GM15510 (cell line): ENCODE measurements around the gene MYOM1.

Experiments
- POLR2A ChIP-seq: IDR thresholded peaks from 3 replicates; pipeline ENCODE4 v1.6.1; 2011; ENCODE audit warnings: borderline replicate concordance; ENCODE audit not compliant: insufficient read length; ENCODE audit errors: extremely low read depth

Gene MYOM1

GRCh38 chr18:3048121-3048520 is 171.6 kb downstream of the MYOM1 start:
- TF ChIP-seq POLR2A: no peak

DNA sequence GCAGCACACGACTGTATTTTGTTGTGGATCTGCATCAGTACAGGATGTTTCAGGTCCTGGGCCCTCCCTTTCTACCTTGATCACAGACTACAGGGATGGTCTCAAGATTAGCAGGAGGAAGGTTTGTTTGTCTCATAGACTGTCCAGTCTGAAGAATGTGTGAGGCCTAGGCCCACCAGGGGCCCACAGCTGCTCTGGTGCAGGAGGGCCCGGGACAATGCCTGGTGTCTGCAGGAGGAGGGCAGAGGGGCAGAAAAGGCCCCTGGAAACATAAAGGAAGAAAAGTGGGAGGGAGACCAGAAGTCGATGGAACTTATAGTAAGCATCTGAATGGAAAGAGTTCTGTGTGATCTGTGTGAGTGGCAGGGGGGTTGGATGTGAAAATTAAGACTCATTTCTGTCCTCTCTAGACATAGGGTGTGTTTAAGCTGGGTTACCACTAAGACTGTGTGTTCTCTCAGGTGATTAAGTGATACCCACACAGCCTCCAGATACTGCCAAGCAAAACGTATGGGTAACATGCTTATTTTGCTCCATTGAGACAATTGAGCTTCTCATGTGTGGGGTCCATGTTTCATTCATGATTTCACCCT is 173.5 kb downstream of the MYOM1 start:
- TF ChIP-seq POLR2A: no peak

DNA sequence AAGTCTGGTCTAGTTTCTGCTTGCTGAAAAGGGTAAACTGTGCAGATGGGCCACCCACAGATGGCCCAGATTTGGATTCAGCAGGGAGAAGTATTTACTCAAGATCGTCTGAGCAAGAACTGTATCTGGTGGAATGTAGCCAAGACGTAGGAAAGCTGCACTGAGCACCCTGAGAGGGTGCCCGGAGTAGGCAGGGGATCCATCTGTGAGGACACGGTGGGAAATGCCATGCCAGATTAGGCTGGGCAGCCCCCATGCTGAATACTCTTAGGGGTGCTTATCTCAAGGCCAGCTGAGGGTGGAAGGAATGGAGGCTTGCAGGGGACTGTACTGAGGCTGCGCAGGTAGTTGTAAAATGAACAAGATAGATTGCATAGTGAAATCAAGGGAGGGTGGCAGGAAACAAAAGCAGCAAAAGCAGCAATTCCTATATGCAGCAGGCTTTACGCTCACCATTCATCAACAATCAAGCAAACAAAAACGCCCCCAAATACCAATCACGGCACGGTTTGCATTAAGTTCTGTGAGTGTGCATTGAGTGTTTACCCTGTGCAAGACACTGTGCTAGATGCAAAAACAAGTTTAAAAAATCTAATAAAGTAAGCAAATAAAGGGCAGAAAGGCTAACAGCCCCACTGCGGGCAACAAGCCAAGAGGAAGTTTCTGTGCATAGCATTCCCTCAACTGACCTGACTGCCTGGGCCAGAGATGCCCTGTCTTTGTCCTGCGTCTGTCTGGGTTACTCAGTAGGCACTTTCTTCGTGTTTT is 174.7 kb downstream of the MYOM1 start:
- TF ChIP-seq POLR2A: no peak

DNA sequence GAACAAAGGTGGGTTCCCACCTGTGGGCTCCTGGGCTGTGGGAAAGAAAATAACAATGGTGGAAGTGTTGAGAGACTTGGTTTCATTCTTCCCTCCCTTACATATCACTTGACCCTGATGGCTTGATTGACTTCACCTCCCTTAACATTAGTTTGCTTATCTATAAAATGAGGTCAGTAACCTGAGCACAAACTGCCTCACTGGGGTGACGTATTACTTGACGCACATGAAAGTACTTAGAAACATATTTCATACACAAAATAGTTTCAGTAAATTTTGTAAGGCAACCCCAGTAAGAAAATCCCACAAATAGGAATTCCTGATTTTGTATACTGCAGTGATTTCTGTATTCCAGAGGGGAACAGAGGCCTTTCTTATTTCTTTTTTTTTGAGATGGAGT is 177.4 kb downstream of the MYOM1 start:
- TF ChIP-seq POLR2A: no peak

GRCh38 chr18:3041843-3042242 is 177.9 kb downstream of the MYOM1 start:
- TF ChIP-seq POLR2A: no peak

GRCh38 chr18:3040881-3041280 is 178.9 kb downstream of the MYOM1 start:
- TF ChIP-seq POLR2A: no peak

DNA sequence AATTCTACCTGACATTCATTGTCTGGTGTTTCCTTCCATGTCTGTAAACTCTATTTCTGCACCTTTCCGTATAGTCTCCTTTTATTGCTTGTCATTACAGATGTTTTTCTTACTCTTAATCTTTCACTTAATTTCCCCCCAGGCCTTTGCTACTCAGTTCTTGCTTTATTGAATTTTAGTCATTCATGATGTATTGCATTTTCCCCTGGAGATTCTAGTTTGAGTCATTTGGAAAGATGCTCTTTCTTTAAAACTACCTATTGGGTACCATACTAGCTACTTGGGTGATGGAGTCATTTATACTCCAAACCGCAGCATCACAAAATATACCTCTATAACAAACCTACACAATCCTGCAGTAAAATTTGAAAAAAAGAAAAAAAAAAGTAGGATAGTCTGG is 179.6 kb downstream of the MYOM1 start:
- TF ChIP-seq POLR2A: no peak

GRCh38 chr18:3037423-3037915 is 182.3 kb downstream of the MYOM1 start:
- no peak for TF ChIP-seq POLR2A

DNA sequence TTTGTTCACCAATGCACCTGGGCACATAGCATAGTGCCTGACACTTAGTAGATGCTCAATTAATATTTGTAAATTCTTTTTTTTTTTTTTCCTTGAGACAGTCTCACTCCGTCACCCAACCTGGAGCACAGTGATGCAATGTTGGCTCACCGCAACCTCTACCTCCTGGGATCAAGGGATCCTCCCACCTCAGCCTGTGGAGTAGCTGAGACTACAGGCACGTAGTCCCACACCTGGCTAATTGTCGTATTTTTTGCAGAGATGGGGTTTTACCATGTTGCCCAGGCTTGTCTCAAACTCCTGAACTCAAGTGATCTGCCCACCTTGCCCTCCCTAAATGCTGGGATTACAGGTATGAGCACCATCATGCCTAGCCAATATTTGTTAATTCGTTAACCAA is 183.7 kb downstream of the MYOM1 start:
- no peak for TF ChIP-seq POLR2A

GRCh38 chr18:3035635-3036034 is 184.1 kb downstream of the MYOM1 start:
- TF ChIP-seq POLR2A: no peak

DNA sequence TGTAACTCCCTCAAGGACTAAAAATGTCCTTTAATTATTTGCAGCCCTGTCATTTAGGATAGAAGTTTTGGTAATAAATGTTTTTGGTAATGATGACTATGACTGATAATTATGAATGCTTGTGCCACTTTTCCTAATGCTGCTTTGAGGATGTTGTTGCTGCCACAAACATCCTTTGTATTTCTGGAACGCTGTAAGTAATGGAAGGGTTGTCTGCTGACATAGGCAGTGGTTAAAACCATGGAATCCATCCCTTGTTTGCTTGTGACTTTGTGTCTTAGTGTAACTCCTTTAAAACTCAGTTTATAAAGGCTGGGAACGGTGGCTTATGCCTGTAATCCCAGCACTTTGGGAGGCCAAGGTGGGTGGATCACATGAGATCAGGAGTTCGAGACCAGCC is 187.0 kb downstream of the MYOM1 start:
- TF ChIP-seq POLR2A: no peak

GRCh38 chr18:3029215-3029952 is 190.4 kb downstream of the MYOM1 start:
- TF ChIP-seq POLR2A: no peak

GRCh38 chr18:3027370-3027891 is 192.3 kb downstream of the MYOM1 start:
- no peak for TF ChIP-seq POLR2A

DNA sequence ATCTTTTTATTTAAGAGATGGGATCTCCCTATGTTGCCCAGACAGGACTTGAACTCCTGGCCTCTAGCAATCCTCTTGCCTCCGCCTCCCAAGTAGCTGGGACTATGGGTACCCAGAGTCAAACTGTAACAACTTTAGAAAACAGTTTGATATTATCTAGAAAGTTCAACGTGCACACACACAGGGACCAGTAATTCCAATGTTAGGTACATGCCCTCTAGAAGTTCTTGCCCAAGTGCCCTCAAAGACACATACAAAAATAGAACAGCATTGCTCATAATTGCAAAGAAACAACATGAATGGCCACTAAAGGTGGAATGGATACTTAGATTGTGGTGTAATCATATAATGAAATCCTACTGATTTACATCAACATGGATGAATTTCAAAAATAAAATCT is 194.2 kb downstream of the MYOM1 start:
- TF ChIP-seq POLR2A: no peak
